Stimulated activated CD4-positive, alpha-beta T cell treated with anti-CD3 and anti-CD28 coated beads, Interleukin-12 subunit alpha, Interleukin-12 subunit beta, amount 100 ng/mL, for 24 hours (primary cell): ENCODE data around the gene CLTC.
"Not testable (repeated sequence)": the region's sequence is repeated elsewhere in the genome, so short reads cannot be mapped to it uniquely, and the experiment has no call there.

ENCODE experiments used
- DNase-seq, 2 experiments: peaks; one replicate each; pipeline ENCODE4 v3.0.0-alpha.2; 2020; ENCODE audit warnings: low read depth in 2 of 2

CLTC gene

GRCh38 chr17:59633658-59634359 lies 14.1 kb downstream of the CLTC start:
- no peak for DNase-seq

- no peak for DNase-seq
Observed at GRCh38 chr17:59634632-59635541, 15.2 kb downstream of the CLTC start.

GRCh38 chr17:59637611-59638310 lies 18.1 kb downstream of the CLTC start:
- DNase-seq, result no peak

GRCh38 chr17:59638553-59638952 lies 18.9 kb downstream of the CLTC start:
- no peak for DNase-seq

GRCh38 chr17:59641799-59642484 lies 22.2 kb downstream of the CLTC start:
- no peak for DNase-seq

GRCh38 chr17:59642565-59642964 lies 22.9 kb downstream of the CLTC start:
- DNase-seq, result no peak

GRCh38 chr17:59643159-59644140 lies 23.8 kb downstream of the CLTC start:
- no peak for DNase-seq

GRCh38 chr17:59647288-59647687 lies 27.6 kb downstream of the CLTC start:
- no peak for DNase-seq

- no peak for DNase-seq
Observed at GRCh38 chr17:59649886-59650285, 30.2 kb downstream of the CLTC start.

- no peak for DNase-seq
Observed at GRCh38 chr17:59650642-59651041, 30.9 kb downstream of the CLTC start.

- DNase-seq, result no peak
Observed at GRCh38 chr17:59651346-59651745, 31.7 kb downstream of the CLTC start.

GRCh38 chr17:59652119-59652518 lies 32.4 kb downstream of the CLTC start:
- no peak for DNase-seq

- DNase-seq, result not testable (repeated sequence)
Observed at GRCh38 chr17:59656624-59657023, 36.9 kb downstream of the CLTC start.

- DNase-seq, result no peak
Observed at GRCh38 chr17:59666235-59666634, 46.5 kb downstream of the CLTC start.

GRCh38 chr17:59668816-59669215 lies 49.1 kb downstream of the CLTC start:
- DNase-seq, result no peak

GRCh38 chr17:59669411-59669810 lies 49.7 kb downstream of the CLTC start:
- no peak for DNase-seq

- DNase-seq, result no peak
Observed at GRCh38 chr17:59669944-59670343, 50.2 kb downstream of the CLTC start.

GRCh38 chr17:59671386-59671785 lies 51.7 kb downstream of the CLTC start:
- no peak for DNase-seq

- no peak for DNase-seq
Observed at GRCh38 chr17:59675231-59675630, 55.5 kb downstream of the CLTC start.

- DNase-seq, result no peak
Observed at GRCh38 chr17:59676716-59677115, 57.0 kb downstream of the CLTC start.

- no peak for DNase-seq
Observed at GRCh38 chr17:59678918-59679317, 59.2 kb downstream of the CLTC start.
